ENCODE data around the gene ZBTB17.

ZBTB17 gene

GRCh38 chr1:15946571-15947381 is 29.1 kb downstream of the ZBTB17 start:
- DNase-seq = no peak

- DNase-seq = no peak
Observed at GRCh38 chr1:15945832-15946448, 30.0 kb downstream of the ZBTB17 start.

GRCh38 chr1:15945011-15945831 is 30.7 kb downstream of the ZBTB17 start:
- no peak for DNase-seq

- no peak for DNase-seq
Observed at GRCh38 chr1:15944308-15945010, 31.4 kb downstream of the ZBTB17 start.

- DNase-seq = no peak
Observed at GRCh38 chr1:15943992-15944307, 32.0 kb downstream of the ZBTB17 start.

- DNase-seq = no peak
Observed at GRCh38 chr1:15943328-15943991, 32.4 kb downstream of the ZBTB17 start.

- no peak for DNase-seq
Observed at GRCh38 chr1:15942661-15943327, 33.1 kb downstream of the ZBTB17 start.

- DNase-seq = no peak
Observed at GRCh38 chr1:15941899-15942660, 33.8 kb downstream of the ZBTB17 start.

- no peak for DNase-seq
Observed at GRCh38 chr1:15941044-15941840, 34.7 kb downstream of the ZBTB17 start.

- no peak for DNase-seq
Observed at GRCh38 chr1:15940110-15941043, 35.5 kb downstream of the ZBTB17 start.

GRCh38 chr1:15939181-15940109 is 36.5 kb downstream of the ZBTB17 start:
- no peak for DNase-seq

- DNase-seq = no peak
Observed at GRCh38 chr1:15938628-15939161, 37.2 kb downstream of the ZBTB17 start.

GRCh38 chr1:15937706-15938168 is 38.2 kb downstream of the ZBTB17 start:
- DNase-seq = no peak

GRCh38 chr1:15937146-15937545 is 38.8 kb downstream of the ZBTB17 start:
- DNase-seq = no peak

- DNase-seq = no peak
Observed at GRCh38 chr1:15936025-15936424, 39.9 kb downstream of the ZBTB17 start.

GRCh38 chr1:15935056-15935950 is 40.6 kb downstream of the ZBTB17 start:
- no peak for DNase-seq
